AML-193 (cell line): ENCODE data around the gene DUSP2.

ENCODE experiments used
- DNase-seq, 2 experiments: peaks; one replicate each; lab custom pipeline; 2025; lab: John Stamatoyannopoulos, UW

Gene DUSP2

DNA sequence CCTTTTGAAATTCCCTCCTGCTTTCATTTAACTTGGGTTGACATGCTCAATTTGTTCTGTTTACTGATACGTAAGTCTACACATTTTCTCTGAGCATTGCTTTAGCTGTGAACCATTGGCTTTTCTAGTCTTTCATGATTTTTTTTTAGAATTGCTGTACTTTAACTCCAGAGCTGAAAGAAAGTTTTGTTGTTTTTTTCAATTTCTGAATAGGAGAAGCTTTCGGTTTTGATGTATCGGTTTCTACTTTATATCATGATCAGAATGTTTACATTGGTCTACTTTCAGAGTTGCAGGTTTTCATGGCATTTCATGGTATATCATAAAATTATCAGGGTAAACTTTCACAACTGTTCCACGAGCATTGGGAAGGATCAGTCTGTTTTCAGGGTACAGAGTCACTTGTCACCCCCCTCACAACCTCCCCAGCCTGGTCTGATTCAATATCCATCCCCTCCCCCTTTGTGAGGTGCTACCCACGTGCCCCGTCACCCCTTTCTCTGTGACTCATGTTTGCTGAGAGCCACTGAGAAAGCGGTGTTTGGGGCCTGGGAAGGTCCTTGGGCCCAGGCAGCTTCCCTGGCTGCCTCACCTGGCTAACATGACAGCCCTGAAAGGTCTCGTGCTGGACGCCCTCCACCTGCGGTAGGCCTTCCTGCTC is 14.0 kb downstream of the DUSP2 start:
- no peak for DNase-seq

GRCh38 chr2:96130483-96130882 is 14.8 kb downstream of the DUSP2 start:
- no peak for DNase-seq

GRCh38 chr2:96129528-96130120 is 15.6 kb downstream of the DUSP2 start:
- no peak for DNase-seq

DNA sequence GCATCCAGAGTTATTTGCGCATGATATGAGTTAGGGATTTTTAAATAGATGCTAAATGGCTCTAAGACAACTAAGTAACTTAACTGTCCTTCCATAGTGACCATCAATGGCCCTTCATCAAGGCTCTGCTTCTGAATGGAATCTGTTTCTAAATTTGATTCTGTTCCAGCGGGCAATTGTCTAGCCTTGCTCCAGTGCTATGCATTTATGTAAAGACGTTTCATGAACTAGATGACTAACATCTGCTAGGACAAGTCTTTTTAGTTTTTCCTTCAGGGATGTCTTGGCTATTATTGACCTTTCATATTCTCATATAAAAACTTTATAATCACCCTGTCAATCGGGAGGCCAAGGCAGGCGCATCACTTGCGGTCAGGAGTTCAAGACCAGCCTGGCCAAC is 16.8 kb downstream of the DUSP2 start:
- no peak for DNase-seq

DNA sequence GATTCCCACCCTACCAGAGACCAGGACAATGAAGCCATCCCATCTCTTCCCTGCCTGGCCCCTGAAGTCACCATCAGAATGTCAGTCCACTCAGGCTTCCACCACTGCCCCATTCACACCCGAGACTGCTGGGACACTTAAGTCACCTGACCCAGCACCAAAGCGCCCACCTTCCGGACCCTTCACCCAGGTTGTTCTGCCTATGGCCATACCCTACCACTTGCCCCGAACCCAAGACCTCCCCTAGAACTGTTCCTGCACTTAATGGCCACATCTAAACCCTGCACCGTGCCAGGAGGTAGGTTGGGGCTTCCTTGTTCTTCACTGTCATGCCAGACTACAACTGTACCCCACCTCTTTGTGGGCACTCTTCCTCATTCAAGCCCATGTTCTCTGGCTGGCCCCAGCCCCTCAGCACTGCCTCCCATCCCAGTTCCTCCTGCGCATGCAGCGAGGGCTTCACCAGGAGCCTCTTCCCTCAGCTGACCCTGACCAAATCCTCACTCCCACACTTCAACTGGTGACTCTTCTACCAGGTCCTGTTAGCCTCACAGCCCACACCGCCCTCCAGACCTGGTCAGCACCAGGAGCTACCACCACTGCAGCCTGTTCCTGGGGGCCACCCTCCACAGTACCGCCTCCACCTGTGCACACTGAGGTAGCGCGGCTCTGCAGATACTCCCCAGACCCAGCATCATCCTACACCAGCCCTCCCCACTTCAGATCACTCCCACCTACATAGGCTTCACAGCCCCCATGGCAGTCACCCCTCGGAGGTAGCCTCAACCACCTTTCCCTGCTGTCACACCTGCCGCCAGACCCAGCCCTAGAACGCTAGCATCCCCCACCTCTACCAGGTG is 20.6 kb downstream of the DUSP2 start:
- DNase-seq, result no peak

DNA sequence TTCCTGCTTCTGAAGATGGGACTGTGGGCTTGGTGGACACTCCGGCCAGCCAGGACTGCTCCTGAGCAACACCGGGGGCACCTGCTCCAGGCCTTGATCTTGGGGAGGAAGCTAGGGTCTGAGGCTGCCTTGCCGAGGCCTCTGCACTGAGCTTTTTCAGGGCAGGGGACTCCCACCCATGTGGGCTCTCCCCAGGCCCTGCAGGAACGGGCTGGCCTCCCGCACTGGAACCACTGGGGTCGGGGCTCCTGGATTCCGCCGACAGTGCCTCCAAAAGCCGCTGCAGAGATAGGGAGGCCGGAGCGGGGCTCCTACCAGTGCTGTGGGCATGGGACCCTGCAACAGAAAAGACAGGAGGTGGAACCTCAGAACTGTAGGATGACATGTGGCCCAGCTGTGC is 21.3 kb downstream of the DUSP2 start:
- DNase-seq, result no peak

GRCh38 chr2:96123290-96123689 is 21.9 kb downstream of the DUSP2 start:
- DNase-seq, result no peak

DNA sequence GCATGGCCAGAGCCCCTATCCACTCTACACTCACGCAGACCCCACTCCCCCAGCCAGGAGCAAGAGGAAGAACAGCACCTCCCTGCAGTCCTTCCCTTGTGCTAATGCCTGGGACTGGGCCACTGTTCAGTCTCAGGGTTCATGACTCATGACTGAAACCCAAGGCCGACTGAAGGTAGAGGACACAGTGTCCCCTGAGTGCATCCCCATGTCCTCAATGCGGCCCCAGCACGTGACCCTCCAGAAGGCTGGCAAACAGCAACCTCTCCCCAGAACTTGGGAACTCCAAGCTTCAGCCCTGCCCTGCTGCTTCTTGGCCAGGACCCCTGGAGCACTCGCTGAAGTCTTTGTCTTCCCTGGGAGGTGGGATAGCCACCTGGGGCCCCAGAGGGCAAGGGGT is 22.8 kb downstream of the DUSP2 start:
- no peak for DNase-seq

DNA sequence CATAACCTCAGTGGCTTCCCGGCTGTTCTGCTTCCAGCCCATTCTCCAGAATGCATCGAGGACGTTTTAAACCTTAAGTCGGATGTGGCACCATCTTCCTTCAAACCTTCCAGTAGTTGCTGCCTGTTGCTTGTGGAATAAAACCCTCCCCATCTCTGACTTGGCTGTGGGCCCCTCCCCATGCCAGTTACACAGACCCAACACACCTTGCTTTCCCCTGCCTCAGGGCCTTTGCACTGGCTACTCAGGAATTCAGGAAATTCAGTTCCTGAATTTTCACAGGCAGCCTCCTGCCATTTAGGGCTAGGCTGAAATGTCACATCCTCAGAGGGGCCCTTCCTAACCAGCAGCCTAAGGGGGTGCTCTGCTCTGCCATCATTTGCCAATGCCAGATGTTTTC is 23.8 kb downstream of the DUSP2 start:
- no peak for DNase-seq

DNA sequence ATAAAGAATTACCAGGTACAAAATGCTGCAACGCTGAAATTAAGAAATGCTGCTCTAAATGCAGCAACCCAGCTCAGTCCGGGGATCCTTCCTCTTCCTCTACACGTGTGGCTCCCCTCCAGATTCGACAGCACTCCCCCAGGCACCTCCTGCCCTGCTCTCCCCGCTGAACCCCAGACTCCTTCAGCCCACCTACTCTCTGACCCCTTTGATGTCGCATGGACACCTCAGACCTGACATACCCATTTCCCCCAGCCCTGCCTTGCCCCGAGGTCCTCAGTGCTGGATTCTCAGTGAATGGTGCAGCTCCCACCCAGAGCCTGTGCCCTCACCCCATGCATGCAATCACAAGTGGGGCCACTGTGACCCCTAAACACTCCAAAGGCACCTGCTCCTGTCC is 24.2 kb downstream of the DUSP2 start:
- DNase-seq, result no peak

- no peak for DNase-seq
These were observed 25.0 kb downstream of the DUSP2 start for GRCh38 chr2:96120091-96120720.

DNA sequence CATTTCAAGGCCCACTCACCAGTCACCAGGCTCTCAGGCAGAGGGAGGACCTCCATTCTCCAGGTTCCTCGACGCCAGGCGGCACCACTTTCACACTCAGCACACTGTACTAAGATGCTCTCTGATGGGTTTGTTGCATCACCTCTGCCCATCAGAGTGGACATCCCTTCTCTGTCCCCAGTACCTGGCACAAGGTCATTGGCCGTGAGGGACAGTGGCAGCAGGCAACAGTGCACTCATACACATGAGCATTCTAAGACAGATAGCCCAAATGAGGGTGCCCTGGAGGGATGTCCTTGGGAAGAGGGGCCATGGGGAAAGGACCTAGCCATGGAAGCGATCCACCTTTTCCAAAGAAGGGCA is 25.9 kb downstream of the DUSP2 start:
- DNase-seq, result no peak

DNA sequence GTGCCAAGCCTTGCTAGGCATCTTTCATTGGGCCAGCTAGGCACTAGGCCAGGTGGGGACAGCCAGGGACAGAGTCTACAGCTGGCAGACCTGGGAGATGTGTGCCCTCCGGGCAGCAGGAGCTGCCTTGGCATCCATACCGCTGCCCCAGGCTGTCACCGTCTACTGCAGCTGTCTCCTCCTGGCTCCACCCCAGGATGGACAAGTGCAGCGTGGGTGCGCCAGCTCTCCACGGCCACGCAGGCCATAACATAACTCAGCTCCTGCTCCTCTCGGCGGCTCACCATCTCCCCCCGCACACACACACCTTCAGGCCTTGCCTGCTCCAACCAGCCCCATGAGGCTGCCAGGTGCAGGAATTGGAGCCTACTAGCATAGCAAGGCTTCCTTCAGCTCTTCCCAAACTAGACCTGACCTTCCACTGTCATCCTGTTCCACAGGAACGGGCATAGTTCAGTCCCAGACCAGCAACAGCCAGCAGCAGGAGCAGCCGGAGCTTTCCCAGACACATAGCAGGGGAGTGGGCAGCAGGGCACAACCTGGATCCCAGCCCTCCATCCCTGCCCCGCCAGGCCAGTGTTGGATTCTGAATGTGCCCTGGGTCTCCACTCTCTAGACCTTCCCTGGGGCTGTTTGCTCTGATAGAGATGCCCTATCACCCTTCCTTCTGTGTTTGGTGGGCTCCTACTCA is 26.4 kb downstream of the DUSP2 start:
- no peak for DNase-seq

DNA sequence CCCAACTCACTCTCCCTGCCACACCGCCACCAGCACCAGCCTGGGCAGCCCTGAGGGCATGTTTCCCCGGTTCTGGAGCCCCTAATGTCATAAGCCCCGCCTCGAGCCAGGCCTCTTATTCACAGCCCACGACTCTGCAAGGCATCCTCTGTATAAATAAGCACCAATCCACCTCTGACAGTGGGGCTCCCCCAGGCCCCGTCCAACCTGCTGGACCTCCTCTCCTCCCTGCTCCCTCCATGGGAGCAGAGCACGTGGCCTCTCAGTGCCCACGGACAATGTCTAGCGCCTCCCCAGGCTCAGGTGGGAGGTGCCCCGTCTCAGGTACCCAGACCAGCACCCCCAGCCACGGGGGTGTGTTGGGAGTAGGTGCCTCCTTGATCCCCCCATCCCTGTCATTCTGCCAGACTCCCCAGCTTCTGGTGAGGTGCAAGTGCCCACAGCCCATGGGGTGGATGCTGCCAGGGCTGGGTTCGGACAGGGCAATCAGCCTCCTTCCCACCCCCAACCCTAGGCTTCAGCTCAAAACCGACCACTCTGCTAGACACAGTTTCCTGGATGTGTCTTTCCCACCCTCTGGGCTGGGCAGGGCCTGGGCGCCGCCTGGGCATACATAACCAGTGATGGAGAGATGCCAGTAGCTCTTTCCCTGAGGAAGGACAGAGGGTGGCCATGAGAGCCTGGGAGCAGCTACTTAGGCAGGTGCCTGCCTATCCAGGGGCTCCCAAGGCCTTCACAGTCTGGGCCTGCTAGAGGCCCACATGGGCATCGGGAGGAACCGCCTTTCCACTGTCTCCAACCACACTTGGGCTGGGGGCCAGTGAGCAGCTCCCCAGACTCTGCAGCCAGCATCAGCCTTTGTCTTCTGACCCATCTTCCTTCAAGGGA is 27.3 kb downstream of the DUSP2 start:
- DNase-seq, result no peak

- DNase-seq, result peak in 1 of 2 experiments; percentile 10
These were observed 28.2 kb downstream of the DUSP2 start for GRCh38 chr2:96116879-96117533.

- DNase-seq, result no peak
These were observed 28.8 kb downstream of the DUSP2 start, which contains the start of gene ADRA2B for GRCh38 chr2:96116424-96116878. ADRA2B (minus strand) TSS chr2:96116571; CDS start chr2:96116149, 422 bp downstream.

- no peak for DNase-seq
These were observed 29.4 kb downstream of the DUSP2 start for GRCh38 chr2:96115631-96116423.

DNA sequence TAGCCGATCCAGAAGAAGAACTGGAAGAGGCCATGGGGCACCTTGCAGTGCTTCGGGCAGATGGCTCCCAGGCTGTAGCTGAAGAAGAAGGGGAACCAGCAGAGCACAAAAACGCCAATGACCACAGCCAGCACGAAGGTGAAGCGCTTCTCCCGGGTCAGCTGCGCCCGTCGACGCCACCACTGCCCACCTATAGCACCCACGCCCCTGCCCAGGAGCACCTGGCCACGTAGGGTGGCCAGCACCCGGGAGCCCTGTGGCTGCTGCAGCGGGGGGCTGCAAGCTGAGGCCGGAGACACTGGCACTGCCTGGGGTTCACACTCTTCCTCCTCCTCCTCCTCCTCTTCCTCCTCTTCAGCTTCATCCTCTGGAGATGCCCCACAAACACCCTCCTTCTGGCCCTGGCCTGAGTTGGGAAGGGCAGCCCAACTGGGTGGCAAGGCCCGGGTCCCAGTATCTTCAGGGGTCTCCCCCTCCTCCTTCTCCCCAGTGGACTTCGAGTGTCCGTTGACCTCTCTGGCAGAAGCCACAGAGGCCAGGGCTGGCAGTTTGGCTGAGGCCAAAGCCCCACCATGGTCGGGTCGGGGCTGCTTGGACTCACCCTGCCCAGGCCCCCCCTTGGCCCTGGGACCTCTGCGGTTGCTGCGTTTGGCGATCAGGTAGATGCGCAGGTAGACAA is 30.2 kb downstream of the DUSP2 start:
- no peak for DNase-seq

DNA sequence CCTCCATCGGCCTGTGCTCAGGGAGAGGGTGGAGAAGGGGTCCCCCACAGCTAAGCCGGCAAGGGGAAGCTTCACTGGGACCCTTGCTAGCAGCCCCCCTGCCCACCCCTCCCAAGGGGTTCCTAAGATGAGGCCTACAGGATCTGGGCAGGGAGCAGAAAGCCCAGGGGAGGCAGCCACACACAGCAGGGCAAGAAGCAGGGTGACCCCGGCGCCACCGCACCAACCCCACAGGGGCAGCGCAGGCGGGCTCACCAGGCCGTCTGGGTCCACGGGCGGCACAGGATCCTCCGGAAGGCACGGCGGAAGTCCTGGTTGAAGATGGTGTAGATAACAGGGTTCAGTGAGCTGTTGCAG is 30.7 kb downstream of the DUSP2 start:
- no peak for DNase-seq
